ENCODE results near the gene SNX14.

Gene SNX14

GRCh38 chr6:85602100-85602499 lies 8.4 kb upstream of the SNX14 start:
- DNase-seq (ENCODE audit: low spot score) (no peak), ATAC-seq (ENCODE audit: low read depth) (no peak)
- peaks cover 2% of the 10 kb centered on the region for H3K9me3 ChIP-seq (ENCODE audit: severe bottlenecking)
- no peak for TF ChIP-seq CTCF (IDR thresholded peaks at IDR 0.05; ENCODE audit: poor library complexity, severe bottlenecking)
- no peak overlapping the region for H3K4me3 ChIP-seq (ENCODE audit: severe bottlenecking)
- no peaks in the 10 kb centered on the region for H3K27me3 ChIP-seq (ENCODE audit: insufficient read depth, poor library complexity, severe bottlenecking)
- H3K36me3 ChIP-seq (ENCODE audit: low read depth): peaks cover 37% of the 10 kb centered on the region
- no peak overlapping the region for H3K27ac ChIP-seq (ENCODE audit: poor library complexity, severe bottlenecking)
- H3K4me1 ChIP-seq (ENCODE audit: insufficient read depth, poor library complexity, severe bottlenecking): no peaks in the 10 kb centered on the region

GRCh38 chr6:85600713-85601313 lies 7.2 kb upstream of the SNX14 start:
- H3K4me3 ChIP-seq (ENCODE audit: severe bottlenecking): no peak overlapping the region
- H3K27me3 ChIP-seq (ENCODE audit: insufficient read depth, poor library complexity, severe bottlenecking): no peaks in the 10 kb centered on the region
- no peaks in the 10 kb centered on the region for H3K4me1 ChIP-seq (ENCODE audit: insufficient read depth, poor library complexity, severe bottlenecking)
- H3K36me3 ChIP-seq (ENCODE audit: low read depth): peaks cover 24% of the 10 kb centered on the region
- peaks cover 2% of the 10 kb centered on the region for H3K9me3 ChIP-seq (ENCODE audit: severe bottlenecking)
- no peak for DNase-seq (ENCODE audit: low spot score)
- H3K27ac ChIP-seq (ENCODE audit: poor library complexity, severe bottlenecking): no peak overlapping the region
- ATAC-seq (ENCODE audit: low read depth): no peak
- no peak for TF ChIP-seq CTCF (IDR thresholded peaks at IDR 0.05; ENCODE audit: poor library complexity, severe bottlenecking)

GRCh38 chr6:85594197-85594930 lies 706 bp upstream of the SNX14 start:
- peak overlapping the region; percentile 86 for H3K27ac ChIP-seq (ENCODE audit: poor library complexity, severe bottlenecking)
- TF ChIP-seq CTCF (IDR thresholded peaks at IDR 0.05; ENCODE audit: poor library complexity, severe bottlenecking): no peak
- H3K4me3 ChIP-seq (ENCODE audit: severe bottlenecking): peak overlapping the region; percentile 55
- peaks cover 12% of the 10 kb centered on the region for H3K4me1 ChIP-seq (ENCODE audit: insufficient read depth, poor library complexity, severe bottlenecking)
- ATAC-seq (ENCODE audit: low read depth): peak; percentile 13
- no peaks in the 10 kb centered on the region for H3K27me3 ChIP-seq (ENCODE audit: insufficient read depth, poor library complexity, severe bottlenecking)
- H3K36me3 ChIP-seq (ENCODE audit: low read depth): peaks cover 13% of the 10 kb centered on the region
- DNase-seq (ENCODE audit: low spot score): no peak
- H3K9me3 ChIP-seq (ENCODE audit: severe bottlenecking): no peaks in the 10 kb centered on the region

- TF ChIP-seq CTCF (IDR thresholded peaks at IDR 0.05; ENCODE audit: poor library complexity, severe bottlenecking): no peak
- Histone ChIP-seq H3K4me3 (ENCODE audit: severe bottlenecking) (peak overlapping the region; percentile 55), H3K36me3 (ENCODE audit: low read depth) (peaks cover 4% of the 10 kb centered on the region; the same call in 1 of the 2 replicates), H3K27me3 (ENCODE audit: insufficient read depth, poor library complexity, severe bottlenecking) (no peaks in the 10 kb centered on the region), H3K27ac (ENCODE audit: poor library complexity, severe bottlenecking) (peak overlapping the region; percentile 86), H3K9me3 (ENCODE audit: severe bottlenecking) (no peaks in the 10 kb centered on the region), H3K4me1 (ENCODE audit: insufficient read depth, poor library complexity, severe bottlenecking) (peaks cover 12% of the 10 kb centered on the region)
- DNase-seq (ENCODE audit: low spot score) (no peak), ATAC-seq (ENCODE audit: low read depth) (no peak)
These were observed 1.6 kb downstream of the SNX14 start for GRCh38 chr6:85592033-85592432.

GRCh38 chr6:85591207-85591606 lies 2.5 kb downstream of the SNX14 start:
- ATAC-seq (ENCODE audit: low read depth): no peak
- no peaks in the 10 kb centered on the region for H3K9me3 ChIP-seq (ENCODE audit: severe bottlenecking)
- H3K36me3 ChIP-seq (ENCODE audit: low read depth): peaks cover 4% of the 10 kb centered on the region; the same call in 1 of the 2 replicates
- no peak overlapping the region for H3K4me3 ChIP-seq (ENCODE audit: severe bottlenecking)
- peaks cover 12% of the 10 kb centered on the region for H3K4me1 ChIP-seq (ENCODE audit: insufficient read depth, poor library complexity, severe bottlenecking)
- DNase-seq (ENCODE audit: low spot score): no peak
- no peaks in the 10 kb centered on the region for H3K27me3 ChIP-seq (ENCODE audit: insufficient read depth, poor library complexity, severe bottlenecking)
- no peak overlapping the region for H3K27ac ChIP-seq (ENCODE audit: poor library complexity, severe bottlenecking)
- no peak for TF ChIP-seq CTCF (IDR thresholded peaks at IDR 0.05; ENCODE audit: poor library complexity, severe bottlenecking)

Data from RWPE2 (cell line).